ENCODE results near the gene DES. TPM values are rescaled to one million over a fixed set of nuclear protein-coding genes. Genes with fewer than 3 reads are reported as not detected.

The DES gene
- total RNA-seq, 1 experiment from 2014 or later = not detected

DNA sequence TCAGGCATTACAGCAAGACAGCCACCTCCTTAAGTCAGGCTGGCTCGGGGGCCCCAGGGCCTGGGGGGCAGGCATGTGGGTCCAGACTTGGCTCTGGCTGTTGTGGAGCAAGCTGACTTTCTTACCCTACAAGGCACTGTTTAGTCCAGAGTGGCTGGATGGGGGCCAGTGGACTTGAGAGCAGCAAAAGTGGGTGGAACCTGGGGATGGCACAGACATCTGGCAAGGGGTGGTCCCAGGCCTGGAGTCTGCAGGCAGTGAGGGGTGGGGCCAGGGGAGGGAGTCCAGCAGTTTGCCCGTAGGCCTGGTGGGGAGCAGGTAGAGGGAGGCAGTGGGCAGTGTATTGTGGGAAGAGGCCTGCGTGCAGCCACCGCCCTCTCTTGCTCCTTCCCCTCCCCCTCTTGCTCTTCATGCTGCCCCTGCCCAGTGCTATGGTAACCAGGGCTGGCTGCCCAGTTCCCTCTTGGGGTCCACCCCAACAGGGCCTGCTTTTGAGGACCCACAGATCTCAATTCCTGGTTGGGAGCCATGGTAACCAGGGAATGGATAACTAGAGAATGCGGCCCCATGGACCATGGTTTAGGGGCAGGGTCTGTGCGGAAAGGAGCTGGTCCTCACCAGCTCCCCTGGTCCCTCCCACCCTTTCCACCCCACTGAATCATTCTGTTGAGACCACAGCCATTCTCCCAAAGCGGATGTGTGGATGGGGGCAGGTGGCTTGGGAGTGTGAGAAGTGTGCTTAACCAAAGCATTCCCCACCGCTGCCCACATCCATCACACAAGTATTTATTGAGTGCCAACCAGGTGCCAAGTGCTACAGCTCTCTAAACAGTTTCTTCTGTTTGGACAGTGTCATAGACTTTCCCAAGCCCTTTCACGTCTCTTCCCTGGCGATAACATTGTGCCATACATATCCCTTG is 35.8 kb downstream of the DES start:
- DNase-seq (ENCODE audit: low read depth) = peak; percentile 89

DNA sequence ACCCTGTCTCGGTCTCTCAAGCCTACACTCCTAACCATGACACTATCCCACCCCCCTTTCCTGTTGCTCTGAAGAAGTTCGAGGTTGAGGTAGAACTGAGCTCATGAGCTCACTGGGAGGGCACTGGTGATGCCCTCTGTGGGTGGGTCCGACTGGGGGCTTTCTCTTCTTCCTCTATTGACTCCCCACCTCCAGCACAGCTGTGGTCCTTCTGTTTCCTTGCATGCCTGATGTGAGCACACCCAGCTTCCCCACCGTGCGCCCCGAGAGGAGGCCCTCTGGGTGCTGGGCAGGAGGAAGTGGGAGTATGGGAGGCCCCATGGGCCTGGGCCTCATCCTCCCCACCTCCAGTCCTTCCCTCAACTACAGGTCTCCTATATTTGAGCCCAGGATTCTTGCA is 37.4 kb downstream of the DES start:
- DNase-seq (ENCODE audit: low read depth) = no peak

- DNase-seq (ENCODE audit: low read depth) = peak; percentile 32
These were observed 39.7 kb downstream of the DES start for GRCh38 chr2:219457784-219458369.

GRCh38 chr2:219458996-219459395 is 40.8 kb downstream of the DES start:
- DNase-seq (ENCODE audit: low read depth) = no peak

DNA sequence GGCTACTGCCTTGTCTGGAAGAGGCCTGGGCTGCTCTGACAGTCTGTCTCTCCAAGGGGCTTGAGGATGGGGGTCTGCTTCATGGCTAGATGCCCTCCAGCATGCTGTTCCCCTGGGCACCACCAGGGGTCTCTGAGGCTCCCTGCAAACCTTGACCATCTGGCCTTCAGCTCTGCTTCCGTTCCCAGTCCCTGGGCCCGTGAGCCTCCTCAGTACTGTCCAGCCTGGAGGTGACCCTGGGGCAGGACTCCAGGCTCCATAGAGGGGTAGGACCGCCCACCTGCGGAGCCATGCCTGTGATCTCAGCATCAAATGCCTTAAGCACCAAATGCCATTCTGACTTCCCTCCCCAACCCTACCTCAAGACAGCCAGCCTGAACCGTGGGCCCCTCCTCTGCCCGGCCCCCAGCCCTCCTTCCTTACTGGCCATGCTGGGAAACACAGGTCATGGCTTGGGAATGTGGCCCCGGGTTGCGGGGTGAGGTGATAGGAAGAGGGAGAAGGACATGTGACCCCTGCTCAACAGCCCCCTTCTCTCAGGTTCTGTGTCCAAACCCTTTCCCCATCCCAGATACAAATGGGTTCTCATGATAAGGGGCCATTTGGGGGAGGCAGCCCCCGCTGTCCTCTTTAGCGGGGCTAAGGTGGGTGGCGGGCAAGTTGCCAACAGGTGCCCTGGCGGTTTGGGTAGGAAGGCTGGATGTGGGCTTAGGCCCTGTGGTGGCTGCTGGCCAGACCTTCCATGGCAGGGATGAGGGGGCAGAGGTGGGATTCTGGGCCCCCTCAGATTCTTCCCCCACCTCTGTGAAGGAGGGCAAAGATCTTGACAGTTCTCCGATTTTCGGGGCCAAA is 41.5 kb downstream of the DES start:
- peak; percentile 48 for DNase-seq (ENCODE audit: low read depth)

- no peak for DNase-seq (ENCODE audit: low read depth)
These were observed 42.3 kb downstream of the DES start for GRCh38 chr2:219460424-219460926.

GRCh38 chr2:219461047-219461514 is 42.9 kb downstream of the DES start:
- DNase-seq (ENCODE audit: low read depth) = no peak

GRCh38 chr2:219461669-219462068 is 43.5 kb downstream of the DES start:
- DNase-seq (ENCODE audit: low read depth) = no peak

GRCh38 chr2:219462349-219462748 is 44.2 kb downstream of the DES start:
- no peak for DNase-seq (ENCODE audit: low read depth)

DNA sequence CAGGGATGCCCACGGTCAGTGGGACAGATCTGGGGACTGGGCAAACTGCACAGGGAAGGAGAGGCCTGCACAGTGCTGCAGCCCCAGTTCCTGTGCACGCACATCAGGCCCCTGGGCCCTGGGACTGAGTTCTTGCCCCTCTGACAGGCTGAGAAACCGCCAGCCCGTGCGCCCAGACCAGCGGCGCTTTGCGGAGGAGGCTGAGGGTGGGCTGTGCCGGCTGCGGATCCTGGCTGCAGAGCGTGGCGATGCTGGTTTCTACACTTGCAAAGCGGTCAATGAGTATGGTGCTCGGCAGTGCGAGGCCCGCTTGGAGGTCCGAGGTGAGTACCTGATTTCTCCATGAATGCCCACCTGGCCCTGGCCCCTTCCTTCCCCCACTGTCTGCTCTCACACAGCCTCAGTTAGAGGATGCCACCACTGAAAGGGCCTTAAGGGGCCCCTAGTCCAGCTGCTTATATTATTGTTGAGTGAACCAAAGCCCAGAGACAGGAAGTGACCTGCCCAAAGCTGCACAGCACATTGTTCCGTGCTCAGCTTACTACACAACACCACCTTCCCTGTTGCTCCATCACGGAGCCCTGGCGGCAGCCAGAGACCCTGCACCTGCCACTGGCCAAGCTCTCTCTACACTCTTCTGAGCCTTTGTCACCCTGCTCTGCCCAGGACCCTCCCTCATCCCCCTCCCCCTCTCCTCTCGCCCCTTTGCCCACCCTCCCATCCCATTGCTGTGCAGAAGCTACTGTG is 46.3 kb downstream of the DES start:
- DNase-seq (ENCODE audit: low read depth) = no peak

DNA sequence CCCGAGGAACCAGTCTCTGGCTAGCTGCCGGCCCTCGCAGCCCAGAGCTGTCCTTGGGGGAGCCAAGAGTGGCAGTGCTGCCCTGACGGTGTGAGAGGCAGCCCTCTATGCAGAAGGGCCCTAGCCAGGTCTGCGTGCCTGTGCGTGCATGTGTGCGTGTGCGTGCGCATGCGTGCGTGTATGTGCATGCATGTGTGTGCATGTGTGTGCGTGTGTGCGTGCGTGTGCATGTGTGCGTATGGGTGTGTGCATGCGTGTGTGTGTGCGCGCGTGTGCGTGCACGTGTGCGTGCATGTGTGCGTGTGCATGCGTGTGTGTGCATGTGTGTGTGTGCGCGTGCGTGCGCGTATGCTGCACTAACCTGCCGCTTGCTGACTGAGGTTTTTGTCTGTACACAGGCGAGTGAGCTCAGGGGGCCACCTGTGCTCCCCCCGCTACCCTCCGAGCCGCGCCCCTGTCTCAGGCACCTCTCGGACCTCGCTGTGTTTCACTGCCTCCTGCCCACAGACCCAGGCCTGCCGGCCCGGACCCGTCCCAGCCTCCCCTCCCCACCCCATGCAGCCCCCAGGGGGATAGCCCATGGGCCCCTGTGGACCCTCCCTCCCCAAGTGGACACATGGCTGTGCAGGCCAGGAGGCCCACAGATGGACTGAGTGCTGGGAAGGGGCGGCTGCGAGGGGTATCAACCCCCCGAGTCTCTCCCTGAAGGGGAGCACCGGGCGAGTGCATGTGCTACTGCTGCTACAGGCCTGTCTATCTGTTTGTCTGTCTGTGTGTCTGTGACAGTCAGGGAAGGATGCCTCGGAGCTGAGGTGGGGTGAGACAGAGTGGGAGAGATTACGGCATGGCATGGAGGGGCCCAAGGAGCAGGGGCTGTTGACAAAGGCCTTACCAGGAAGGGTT is 47.7 kb downstream of the DES start:
- DNase-seq (ENCODE audit: low read depth) = no peak

- DNase-seq (ENCODE audit: low read depth) = no peak
These were observed 48.9 kb downstream of the DES start for GRCh38 chr2:219466816-219467735.

DNA sequence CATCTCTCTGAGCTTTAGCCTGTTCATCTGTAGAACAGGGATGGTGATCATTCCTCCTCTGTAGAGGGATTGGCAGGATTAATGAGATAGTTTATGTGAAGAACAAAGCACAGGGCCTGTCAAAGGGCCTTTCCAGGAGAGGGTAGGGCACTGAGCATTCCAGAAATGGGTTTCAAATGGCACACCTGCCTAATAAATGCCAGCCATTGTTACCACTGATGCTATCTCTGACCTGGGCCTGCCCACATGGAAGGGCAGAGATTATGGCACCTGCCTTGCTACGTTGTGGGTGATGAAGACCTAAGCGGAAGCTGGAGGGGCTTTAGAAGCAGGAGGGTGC is 49.5 kb downstream of the DES start:
- DNase-seq (ENCODE audit: low read depth) = no peak

GRCh38 chr2:219468410-219469185 is 50.4 kb downstream of the DES start:
- DNase-seq (ENCODE audit: low read depth) = no peak

DNA sequence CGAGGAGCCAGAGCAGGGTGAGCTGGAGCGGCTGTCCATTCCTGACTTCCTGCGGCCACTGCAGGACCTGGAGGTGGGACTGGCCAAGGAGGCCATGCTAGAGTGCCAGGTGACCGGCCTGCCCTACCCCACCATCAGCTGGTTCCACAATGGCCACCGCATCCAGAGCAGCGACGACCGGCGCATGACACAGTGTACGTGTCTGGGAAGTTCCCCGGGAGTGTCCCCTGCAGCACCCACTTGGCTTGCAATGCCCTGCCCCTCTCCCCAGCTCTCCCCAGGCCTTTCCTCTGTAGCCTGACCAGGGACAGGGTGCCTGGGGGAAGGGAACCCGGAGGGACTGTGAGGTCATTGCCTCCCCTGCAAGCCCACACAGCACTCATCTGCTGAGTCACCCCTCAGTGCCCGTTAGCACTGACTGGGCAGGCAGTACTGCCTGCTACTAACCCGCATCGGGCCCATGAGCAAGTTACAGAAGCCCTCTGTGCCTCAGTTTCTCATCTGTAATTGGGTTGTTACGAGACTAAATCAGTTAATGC is 51.1 kb downstream of the DES start:
- peak; percentile 81 for DNase-seq (ENCODE audit: low read depth)

DNA sequence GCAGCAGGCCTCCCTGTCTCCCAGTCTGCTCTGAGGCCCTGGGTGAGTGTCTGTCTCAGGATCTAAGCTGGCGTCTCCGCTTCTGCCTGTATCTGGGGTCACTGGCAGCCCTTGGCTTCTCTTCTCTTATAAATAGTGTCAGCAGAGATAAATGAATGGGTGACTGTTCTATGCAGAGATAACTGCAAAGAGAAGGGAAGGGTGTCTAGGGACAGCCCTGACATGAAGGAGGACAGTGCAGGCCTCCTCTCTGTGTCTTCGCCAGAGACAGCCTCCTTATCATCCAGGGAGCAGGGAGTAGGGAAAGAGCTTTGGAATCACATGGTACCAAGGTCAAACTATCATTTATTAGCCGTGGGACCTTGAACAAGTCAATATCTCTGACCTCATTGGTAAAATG is 52.3 kb downstream of the DES start:
- DNase-seq (ENCODE audit: low read depth) = no peak

- DNase-seq (ENCODE audit: low read depth) = no peak
These were observed 53.5 kb downstream of the DES start for GRCh38 chr2:219471476-219472371.
